GM23248 (cell line): ENCODE results near the gene PAQR5.
"Not testable (repeated sequence)": the region's sequence is repeated elsewhere in the genome, so short reads cannot be mapped to it uniquely, and the experiment has no call there.

Experiments
- EZH2 ChIP-seq: fragments of 200-600 bp; sonication (generic); IDR thresholded peaks from 2 replicates; pipeline ENCODE4 v1.6.1; 2018; ENCODE audit warnings: antibody characterized with exemption, mild to moderate bottlenecking; ENCODE audit not compliant: insufficient read depth, poor library complexity, severe bottlenecking
- EZH2phosphoT487 ChIP-seq: fragments of 200-600 bp; sonication (generic); IDR thresholded peaks from 2 replicates; pipeline ENCODE4 v1.6.1; 2018; ENCODE audit warnings: antibody characterized with exemption, moderate library complexity, mild to moderate bottlenecking, low read depth; ENCODE audit not compliant: insufficient read depth

GRCh38 chr15:69339214-69339543 is 40.5 kb downstream of the PAQR5 start:
- TF ChIP-seq EZH2, EZH2phosphoT487: not testable (repeated sequence)
